Psoas muscle (tissue), 8 donors: ENCODE measurements around the gene TMEM121. TPM values are rescaled to one million over a fixed set of nuclear protein-coding genes. Genes with fewer than 3 reads are reported as not detected.

ENCODE experiments used
- ATAC-seq, 4 donors: fragments of 200-7000 bp; cut with Tn5 transposase; one replicate each; pipeline ENCODE4 v1.9.1; 2020; ENCODE audit warnings: moderate library complexity in 3 of 4, mild to moderate bottlenecking in 2 of 4
- DNase-seq, 2 donors: peaks; one replicate each; pipeline ENCODE4 v3.0.0-alpha.2; 2020
- H3K27ac ChIP-seq: fragments of 200-600 bp; one replicate; pipeline ENCODE4 v1.8.0; 2022
- H3K27me3 ChIP-seq, 3 donors: fragments of 200-600 bp in 1 of 3; one replicate each; pipeline versions ENCODE4 v1.6.1 to v1.8.0; 2013 to 2022; ENCODE audit warnings: low read length in 2 of 3, mild to moderate bottlenecking in 2 of 3, moderate library complexity in 1 of 3; ENCODE audit not compliant: insufficient read depth in 3 of 3
- H3K36me3 ChIP-seq, 2 donors: fragments of 200-600 bp in 1 of 2; one replicate each; pipeline versions ENCODE4 v1.6.1 to v1.8.0; 2013 to 2022; ENCODE audit warnings: low read depth in 1 of 2, mild to moderate bottlenecking in 1 of 2, moderate library complexity in 1 of 2; ENCODE audit not compliant: insufficient read depth in 1 of 2
- H3K4me1 ChIP-seq: fragments of 200-600 bp; one replicate; pipeline ENCODE4 v1.8.0; 2022
- H3K4me3 ChIP-seq: fragments of 200-600 bp; one replicate; pipeline ENCODE4 v1.8.0; 2022; ENCODE audit warnings: mild to moderate bottlenecking
- H3K9me3 ChIP-seq: fragments of 200-600 bp; one replicate; pipeline ENCODE4 v1.8.0; 2022
- CTCF ChIP-seq: fragments of 200-600 bp; IDR thresholded peaks from one replicate; pipeline ENCODE4 v1.8.0; 2022; ENCODE audit warnings: antibody characterized with exemption
- WGBS, 3 donors: extraction: QIAGEN DNeasy Blood & Tissue Kit; methylation state at CpG; one replicate each; pipeline versions ENCODE4 v1.1.6 to v1.1.7; 2013; 5-methylcytosine and 5-hydroxymethylcytosine counted together
- intact Hi-C, 2 donors: fragments of 100-400 bp; cut with DNase I; formaldehyde crosslinking; loops; one replicate each; pipeline versions ENCODE4 v1.11.0 to v1.14.2; 2022
- polyA plus RNA-seq, 3 donors: library from polyadenylated mRNA; stranded (reverse); fragments of 200-250 nt; gene quantifications; one replicate each; pipeline ENCODE4 v1.2.3, GENCODE V29; 2013
- total RNA-seq, 4 donors: library from RNA; stranded (reverse); fragmentation: NEBNext Ultra II Directional in 2 of 4; extraction: Animal tissue kit (Norgen Biotek cat#: 25700) in 2 of 4; gene quantifications; one replicate each; pipeline versions ENCODE4 v1.2.1 to v1.2.4, GENCODE V29; 2021 to 2023
- donor health status: healthy with polysubstance abuse.
- donor health status: DM: no; HTN: no; CAD: no; lungs with moderate emphysema.
- donor health status: Bipolar disorder and iron deficiency.
- donor health status: healthy.
- donor health status: DM: yes; HTN: yes; CAD: no.
- donor health status: DM: no; HTN: no; CAD: no.
- donor health status: DM: no; HTN: no; CAD: no.
- donor health status: DM: yes; HTN: yes; CAD: no.

The TMEM121 gene
- total and polyA plus RNA-seq, 7 donors: 0.08 to 0.60 (median 0.38) TPM

GRCh38 chr14:105503935-105504692, 22.3 kb upstream of the TMEM121 start:
- Histone ChIP-seq H3K27me3 (no peaks in the 10 kb centered on the region), H3K4me1 (no peaks in the 10 kb centered on the region), H3K27ac (no peak overlapping the region), H3K4me3 (no peak overlapping the region), H3K9me3 (no peaks in the 10 kb centered on the region), H3K36me3 (no peaks in the 10 kb centered on the region)
- WGBS, 3 donors: 69 to 82% (median 76%) methylated on average over 24 to 29 of the region's 29 CpGs
- no peak for TF ChIP-seq CTCF
- DNase-seq (peak in 1 of 2 donors; percentile 46), ATAC-seq (no peak)
- intact Hi-C loops: no loop called here

- no peak for ATAC-seq
- Histone ChIP-seq H3K4me1 (no peaks in the 10 kb centered on the region), H3K27me3 (peaks cover 0 to 6% (median 0%) of the 10 kb centered on the region in 3 donors), H3K36me3 (no peaks in the 10 kb centered on the region), H3K4me3 (no peak overlapping the region), H3K9me3 (no peaks in the 10 kb centered on the region), H3K27ac (no peak overlapping the region)
- no peak for TF ChIP-seq CTCF
- intact Hi-C loops: no loop called here
- DNase-seq: peak in 1 of 2 donors; percentile 23
- WGBS, 3 donors: 85 to 91% (median 88%) methylated on average over 16 of the region's 16 CpGs
Measured at GRCh38 chr14:105505101-105505500, 21.3 kb upstream of the TMEM121 start.

- Histone ChIP-seq H3K4me1 (no peaks in the 10 kb centered on the region), H3K27ac (no peak overlapping the region), H3K4me3 (no peak overlapping the region), H3K9me3 (no peaks in the 10 kb centered on the region), H3K27me3 (peaks cover 0 to 15% (median 0%) of the 10 kb centered on the region in 3 donors), H3K36me3 (no peaks in the 10 kb centered on the region)
- DNase-seq (peak in 1 of 2 donors; percentile 30), ATAC-seq (no peak)
- 72 to 82% (median 76%) methylated on average over 17 of the region's 17 CpGs for WGBS, 3 donors
- TF ChIP-seq CTCF: no peak
- intact Hi-C loops: no loop called here
Measured at GRCh38 chr14:105507247-105507646, 19.1 kb upstream of the TMEM121 start.

GRCh38 chr14:105508069-105508468, 18.3 kb upstream of the TMEM121 start:
- no peak for TF ChIP-seq CTCF
- H3K27me3 ChIP-seq: peaks cover 0 to 22% (median 1%) of the 10 kb centered on the region in 3 donors
- 76 to 85% (median 84%) methylated on average over 16 of the region's 16 CpGs for WGBS, 3 donors
- no peaks in the 10 kb centered on the region for H3K36me3 ChIP-seq
- intact Hi-C loops: no loop called here
- H3K27ac ChIP-seq: no peak overlapping the region
- no peaks in the 10 kb centered on the region for H3K4me1 ChIP-seq
- no peaks in the 10 kb centered on the region for H3K9me3 ChIP-seq
- peak in 1 of 2 donors; percentile 34 for DNase-seq
- no peak for ATAC-seq
- no peak overlapping the region for H3K4me3 ChIP-seq

GRCh38 chr14:105508601-105509000, 17.8 kb upstream of the TMEM121 start:
- intact Hi-C loops: no loop called here
- H3K27ac ChIP-seq: no peak overlapping the region
- no peaks in the 10 kb centered on the region for H3K9me3 ChIP-seq
- 86 to 90% (median 89%) methylated on average over 12 of the region's 12 CpGs for WGBS, 3 donors
- ATAC-seq (no peak), DNase-seq (peak in 1 of 2 donors; percentile 43)
- no peak for TF ChIP-seq CTCF
- H3K4me1 ChIP-seq: no peaks in the 10 kb centered on the region
- H3K4me3 ChIP-seq: no peak overlapping the region
- no peaks in the 10 kb centered on the region for H3K36me3 ChIP-seq
- peaks cover 0 to 28% (median 1%) of the 10 kb centered on the region in 3 donors for H3K27me3 ChIP-seq
